HG03442 (cell line): Measurements from ENCODE around the gene ZNF892.
"Not testable (repeated sequence)": the region's sequence is repeated elsewhere in the genome, so short reads cannot be mapped to it uniquely, and the experiment has no call there.

Source experiments
- ATAC-seq: cut with Tn5 transposase; IDR thresholded peaks from one replicate; pipeline ENCODE4 v1.9.1; 2021; ENCODE audit warnings: mild to moderate bottlenecking, moderate library complexity; ENCODE audit not compliant: unreplicated experiment

Gene ZNF892

DNA sequence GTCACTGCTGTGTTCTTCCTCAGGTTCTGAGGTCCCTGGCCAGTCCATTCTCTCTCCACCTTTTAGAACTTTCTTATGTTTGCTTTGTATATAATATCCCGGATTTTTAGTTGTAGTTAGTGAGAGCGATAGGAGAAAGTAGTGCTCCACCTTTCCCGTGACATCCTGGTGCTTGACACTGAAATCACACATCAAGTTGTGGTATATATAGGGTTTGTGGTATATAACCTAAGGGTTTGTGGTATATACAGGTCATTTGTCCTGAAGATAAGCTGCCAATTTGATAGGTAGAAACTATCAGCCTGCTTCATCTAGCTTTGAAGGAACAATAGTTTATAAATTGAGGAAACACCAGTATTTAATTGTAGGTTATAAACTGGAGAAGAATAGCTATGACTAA is 13.1 kb downstream of the ZNF892 start:
- no peak for ATAC-seq

DNA sequence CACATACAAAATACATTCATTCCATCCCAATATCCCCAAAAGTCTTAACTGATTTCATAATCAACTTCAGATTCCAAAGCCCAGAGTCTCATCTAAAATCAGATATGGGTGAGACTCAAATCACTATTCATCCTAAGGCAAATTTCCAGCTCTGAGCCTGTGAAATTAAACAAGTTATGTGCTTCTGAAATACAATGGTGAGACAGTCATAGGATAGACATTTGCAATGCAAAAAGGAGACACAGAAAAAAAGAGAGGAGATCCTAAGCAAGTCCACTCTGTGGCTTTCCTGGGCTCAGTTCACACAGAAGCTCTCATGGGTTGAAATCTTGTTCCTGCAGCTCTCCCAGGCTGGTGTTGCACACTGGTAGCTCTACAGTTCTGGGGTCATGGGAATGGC is 18.3 kb downstream of the ZNF892 start:
- ATAC-seq = no peak

DNA sequence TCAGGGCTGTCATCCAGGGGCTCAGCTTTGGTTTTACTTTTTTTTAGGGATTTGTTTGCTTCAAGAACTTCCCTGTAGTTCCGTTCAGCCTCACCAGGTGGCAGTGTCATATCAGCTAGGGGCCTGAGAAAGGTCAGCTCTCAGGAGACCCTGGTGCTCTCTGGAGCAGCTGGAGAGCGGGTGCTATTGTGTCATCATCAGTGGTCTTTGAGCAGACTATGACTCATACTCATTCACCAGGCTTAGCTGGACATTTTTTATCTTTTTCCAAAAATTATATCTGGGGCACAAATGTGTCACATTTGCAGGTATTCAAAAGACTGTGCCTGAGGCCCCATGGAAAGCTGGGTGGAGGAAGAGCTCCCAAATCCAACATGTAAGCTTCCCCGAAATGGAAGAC is 24.4 kb downstream of the ZNF892 start:
- no peak for ATAC-seq

DNA sequence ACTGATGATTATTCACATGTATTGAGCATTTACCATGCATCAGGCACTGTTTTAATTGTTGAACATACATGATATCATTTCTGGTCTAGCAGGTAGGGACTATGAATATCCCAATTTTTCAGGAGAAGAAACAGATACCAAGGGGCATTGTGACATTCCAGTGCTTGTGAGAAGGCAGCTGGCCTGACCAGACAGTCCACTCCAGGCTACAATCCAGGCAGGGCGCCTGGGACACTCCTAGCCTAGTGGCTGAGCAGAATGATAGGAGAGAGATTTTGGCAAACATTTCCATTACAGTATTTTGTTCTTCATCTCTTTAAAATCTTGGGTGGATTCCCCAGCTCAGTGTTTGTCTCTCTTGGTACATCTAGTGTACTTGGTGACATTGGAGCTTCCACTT is 24.9 kb downstream of the ZNF892 start:
- no peak for ATAC-seq

DNA sequence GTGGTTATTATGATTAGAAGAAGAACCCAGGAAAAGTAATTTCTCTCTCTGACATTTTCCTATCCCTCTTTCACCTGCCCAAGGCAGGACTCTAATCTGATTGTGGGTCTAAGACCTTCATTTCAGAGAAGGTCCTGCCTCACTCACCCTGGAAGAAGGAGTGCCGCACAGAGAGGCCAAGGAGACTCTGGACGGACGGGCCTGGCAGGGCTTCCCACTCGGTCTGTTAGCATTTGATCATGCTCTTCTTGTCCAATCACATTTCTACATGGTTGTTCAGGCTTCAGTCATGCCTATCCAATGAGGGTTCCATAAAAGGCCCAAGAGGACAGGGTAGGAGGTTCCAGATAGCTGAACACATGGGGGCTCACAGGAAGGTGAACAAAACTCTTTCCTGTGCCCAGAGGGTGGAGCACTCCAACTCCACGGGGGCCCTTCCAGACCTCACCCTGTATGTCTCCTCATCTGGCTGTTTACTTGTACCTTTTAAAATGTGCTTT is 27.0 kb downstream of the ZNF892 start:
- no peak for ATAC-seq

DNA sequence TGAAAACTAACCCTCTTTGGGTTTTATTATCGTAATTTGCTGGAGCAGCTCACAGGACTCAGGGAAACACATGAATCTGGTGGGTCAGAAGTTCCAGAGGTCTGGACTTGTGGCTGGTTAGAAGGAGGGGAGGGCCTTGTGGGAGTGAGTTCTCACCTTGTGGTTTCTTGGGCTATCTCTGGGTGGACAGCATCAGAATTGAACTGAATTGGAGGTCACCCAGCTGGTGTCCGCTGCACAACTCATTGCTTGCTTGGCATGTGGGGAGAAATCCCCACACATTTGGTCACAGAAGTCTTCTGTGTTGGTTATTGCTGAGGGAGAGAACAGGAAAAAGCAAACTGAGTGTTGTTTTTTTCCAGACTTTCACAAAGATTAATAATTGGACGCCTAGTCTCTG is 27.5 kb downstream of the ZNF892 start:
- no peak for ATAC-seq

DNA sequence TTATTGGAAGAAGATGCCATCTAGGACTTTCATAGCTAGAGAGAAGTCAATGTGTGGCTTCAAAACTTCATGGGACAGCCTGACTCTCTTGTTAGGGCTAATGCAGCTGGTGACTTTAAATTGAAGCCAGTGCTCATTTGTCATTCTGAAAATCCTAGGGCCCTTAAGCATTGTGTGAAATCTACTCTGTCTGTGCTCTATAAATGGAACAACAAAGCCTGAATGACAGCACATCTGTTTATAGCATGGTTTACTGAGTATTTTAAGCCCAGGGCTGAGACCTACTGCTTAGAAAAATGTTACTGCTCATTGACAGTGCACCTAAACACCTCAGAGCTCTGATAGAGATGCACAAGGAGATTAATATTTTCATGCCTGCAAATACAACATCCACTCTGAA is 30.8 kb downstream of the ZNF892 start:
- no peak for ATAC-seq

DNA sequence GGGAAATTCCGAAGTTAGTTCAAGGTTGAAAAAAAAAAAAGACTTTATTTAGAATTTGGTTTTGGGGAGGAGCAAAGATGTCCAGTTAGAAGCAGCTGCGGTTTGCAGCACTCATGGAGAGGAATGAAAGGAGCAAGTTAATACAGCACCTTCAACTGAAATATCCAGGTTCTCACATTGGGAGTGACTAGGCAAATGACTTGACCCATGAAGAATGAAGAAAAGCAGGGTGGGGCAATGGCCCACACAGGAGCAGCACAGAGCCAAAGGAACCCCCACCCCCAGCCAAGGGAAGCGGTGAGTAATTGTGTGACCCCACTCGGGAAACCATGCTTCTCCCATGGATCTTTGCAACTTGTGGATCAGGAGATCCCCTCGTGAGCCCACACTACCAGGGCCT is 32.8 kb downstream of the ZNF892 start:
- ATAC-seq = no peak

DNA sequence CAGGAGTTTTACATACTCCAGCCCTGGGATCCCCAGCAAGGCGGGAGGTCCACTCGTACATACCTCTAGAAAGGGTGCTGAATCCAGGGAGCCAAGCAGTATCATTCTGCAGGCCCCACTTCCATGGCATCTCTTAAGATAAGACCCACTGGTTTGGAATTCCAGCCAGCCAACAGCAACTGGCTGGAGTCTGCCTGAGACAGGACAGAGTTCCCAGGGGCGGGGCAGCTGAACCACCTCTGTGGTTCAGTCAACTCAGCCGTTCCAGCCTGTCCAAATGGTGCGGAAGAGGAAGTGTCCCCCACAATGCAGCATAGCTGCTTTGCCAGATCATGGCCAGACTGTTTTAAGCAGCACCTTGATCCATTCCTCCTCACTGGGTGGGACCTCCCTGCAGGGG is 33.2 kb downstream of the ZNF892 start:
- no peak for ATAC-seq

DNA sequence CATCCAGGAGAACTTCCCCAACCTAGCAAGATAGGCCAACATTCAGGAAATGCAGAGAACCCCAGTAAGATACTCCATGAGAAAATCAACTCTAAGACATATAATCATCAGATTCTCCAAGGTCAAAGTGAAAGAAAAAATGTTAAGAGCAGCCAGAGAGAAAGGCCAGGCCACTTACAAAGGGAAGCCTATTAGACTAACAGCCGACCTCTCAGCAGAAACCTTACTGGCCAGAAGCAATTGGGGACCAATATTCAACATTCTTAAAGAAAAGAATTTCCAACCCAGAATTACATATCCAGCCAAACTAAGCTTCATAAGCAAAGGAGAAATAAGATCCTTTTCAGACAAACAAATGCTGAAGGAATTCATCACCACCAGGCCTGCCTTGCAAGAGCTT is 34.8 kb downstream of the ZNF892 start:
- not testable (repeated sequence) for ATAC-seq
